HG03432 (cell line): ENCODE data around the gene SPAG6.

ENCODE experiments used
- ATAC-seq: cut with Tn5 transposase; IDR thresholded peaks from one replicate; pipeline ENCODE4 v1.9.1; 2021; ENCODE audit warnings: mild to moderate bottlenecking, moderate library complexity; ENCODE audit not compliant: unreplicated experiment

SPAG6 gene

GRCh38 chr10:22321924-22322640 lies 23.2 kb upstream of the SPAG6 start:
- peak; percentile 7 for ATAC-seq

DNA sequence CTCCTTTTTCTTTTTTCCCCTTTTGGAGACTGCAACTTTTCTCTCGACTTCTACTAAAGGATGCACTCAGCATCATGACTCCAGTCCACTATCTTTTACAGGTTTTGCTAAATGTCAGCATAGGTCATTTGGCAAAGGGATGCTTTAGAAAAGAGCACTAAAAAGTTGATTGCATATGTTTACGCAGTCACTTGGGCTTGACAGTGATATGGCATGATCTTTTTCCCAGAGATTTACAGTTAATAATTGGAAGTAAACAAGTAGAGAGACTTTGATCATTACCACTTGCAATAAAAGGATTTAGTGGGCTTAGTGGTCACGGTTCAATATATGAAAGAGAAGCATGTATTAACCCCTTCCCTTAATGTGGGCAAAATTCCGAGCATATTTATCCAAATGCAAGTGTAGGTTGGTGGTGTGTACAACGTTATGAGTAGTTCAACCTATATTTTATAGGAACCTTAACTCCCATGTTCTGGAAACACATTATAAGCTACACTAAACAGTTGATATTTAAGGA lies 22.6 kb upstream of the SPAG6 start:
- no peak for ATAC-seq

DNA sequence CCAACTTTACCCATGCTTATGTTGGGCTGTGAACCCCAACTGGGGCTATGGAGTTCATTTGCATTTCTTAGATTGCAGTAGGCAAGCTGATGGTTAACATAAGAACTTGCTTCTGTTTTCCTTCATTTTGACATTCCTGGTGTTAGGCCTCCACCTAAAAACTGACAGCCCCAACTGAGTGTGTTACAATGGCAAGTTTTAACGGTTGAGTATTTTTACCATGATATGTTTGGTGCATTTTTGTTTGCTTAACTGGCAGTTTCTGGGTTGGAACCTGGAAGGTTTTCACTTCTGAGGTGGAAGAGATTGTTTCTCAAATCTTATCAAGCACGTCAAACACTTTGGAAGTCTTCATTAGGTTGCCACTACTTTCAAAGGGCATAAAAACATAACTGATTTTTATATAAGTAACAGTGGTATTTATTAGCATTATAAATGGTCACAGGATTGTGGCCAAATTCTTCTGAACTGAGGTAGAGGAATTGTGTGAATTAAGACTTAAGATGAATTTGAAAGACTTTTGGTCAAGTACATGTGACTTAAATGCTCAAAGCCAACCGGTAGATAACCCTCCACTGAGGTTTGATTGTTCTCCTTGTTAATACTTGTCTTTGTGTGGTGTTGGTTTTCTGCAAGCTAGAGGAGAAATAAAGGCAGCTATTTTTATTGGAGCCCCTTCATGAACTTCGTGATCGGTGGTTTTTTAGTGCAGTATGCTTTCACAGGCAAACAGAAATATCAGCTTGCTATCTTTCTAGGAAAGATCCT lies 21.6 kb upstream of the SPAG6 start:
- ATAC-seq, result no peak

GRCh38 chr10:22324413-22324812 lies 20.9 kb upstream of the SPAG6 start:
- no peak for ATAC-seq

- no peak for ATAC-seq
Measured at GRCh38 chr10:22324893-22325271, 20.4 kb upstream of the SPAG6 start.

DNA sequence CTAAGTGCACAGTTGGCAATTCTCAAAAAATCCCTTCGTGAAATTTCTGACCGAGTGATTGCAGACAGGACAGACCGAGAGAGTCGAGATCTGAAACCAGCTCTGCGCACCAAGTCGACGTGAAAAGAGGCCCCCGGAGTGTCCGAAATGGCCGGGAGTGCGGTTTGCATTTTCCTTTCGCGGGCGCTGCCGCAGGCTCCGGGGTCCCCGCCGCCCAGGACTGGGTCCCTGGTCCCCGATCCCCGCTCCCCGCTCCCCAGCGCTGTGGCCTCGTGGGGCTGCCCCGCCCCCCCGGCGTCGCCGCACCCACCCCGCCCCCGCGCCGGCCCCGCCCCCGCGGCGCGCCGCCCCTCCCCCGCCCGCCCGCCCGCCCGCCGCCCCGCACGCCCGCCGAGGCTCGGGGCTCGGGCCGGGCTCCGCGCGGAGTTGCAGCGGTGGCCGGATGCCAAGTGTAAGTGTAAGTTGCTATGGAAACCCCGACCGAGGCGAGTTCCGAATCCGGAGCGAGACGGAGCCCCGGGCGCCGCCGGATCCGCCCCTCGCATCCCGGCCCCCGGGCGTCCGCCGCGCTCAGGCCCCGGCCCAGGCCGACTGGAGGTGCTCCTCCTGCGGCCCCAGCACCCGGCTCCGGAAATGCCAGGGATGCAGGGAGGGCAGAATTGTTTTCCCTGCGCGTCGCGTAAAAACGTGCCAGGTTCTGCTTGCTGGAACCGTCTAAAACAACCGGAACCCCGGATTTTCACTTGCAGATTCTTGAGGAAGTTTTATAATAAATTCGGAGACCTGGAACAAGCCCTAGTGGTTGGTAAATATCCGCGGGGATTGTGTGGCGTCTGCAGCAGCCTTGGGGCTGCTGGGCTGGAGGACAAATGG lies 19.8 kb upstream of the SPAG6 start:
- peak; percentile 56 for ATAC-seq

GRCh38 chr10:22326145-22326702 lies 19.1 kb upstream of the SPAG6 start:
- ATAC-seq, result no peak

DNA sequence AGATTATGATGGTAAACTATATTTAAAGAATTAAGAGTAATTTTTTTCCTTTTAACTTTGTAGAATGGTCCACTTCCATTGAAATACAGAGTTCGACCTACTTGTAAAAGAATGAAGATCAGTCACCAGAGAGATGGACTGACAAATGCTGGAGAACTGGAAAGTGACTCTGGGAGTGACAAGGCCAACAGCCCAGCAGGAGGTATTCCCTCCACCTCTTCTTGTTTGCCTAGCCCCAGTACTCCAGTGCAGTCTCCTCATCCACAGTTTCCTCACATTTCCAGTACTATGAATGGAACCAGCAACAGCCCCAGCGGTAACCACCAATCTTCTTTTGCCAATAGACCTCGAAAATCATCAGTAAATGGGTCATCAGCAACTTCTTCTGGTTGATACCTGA lies 16.1 kb upstream of the SPAG6 start:
- ATAC-seq, result no peak

GRCh38 chr10:22332116-22332692 lies 13.1 kb upstream of the SPAG6 start:
- ATAC-seq, result no peak

DNA sequence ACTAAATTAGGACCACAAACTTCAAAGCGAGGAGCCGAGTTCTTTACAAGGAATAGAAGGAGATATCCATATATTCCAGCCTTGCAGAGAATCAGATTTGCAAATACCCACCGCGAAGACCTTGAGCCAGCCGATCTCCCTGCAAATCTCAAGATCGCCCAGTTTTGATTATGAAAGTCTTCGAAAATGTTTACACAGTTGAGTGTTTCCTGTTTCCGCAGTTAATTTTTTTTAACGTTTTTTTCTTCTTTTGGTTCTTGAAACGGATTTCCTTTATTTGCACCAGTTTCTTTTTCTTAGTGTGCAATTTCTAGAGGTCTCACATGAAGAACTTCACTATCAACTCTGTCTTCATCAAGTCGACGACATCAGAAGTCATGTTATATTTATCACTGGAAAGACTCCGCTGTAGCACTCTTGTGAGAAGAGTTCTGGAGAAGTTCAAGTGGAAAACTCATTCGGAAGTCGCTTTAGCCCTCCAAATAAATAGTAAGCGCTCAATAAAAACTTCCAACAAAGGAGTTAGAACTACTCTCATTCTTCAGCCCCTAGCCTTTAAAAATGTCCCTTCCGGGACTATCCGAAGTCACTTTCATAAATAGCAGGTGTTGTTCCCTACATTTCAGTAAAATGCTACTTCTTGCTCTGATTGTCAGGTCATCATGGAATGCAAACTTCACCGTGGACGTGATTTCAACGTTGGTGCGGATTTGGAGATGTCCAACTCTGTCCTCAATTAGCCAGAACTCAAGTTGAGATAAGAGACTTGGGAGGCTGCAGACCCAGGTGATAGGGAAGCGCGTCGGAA lies 11.9 kb upstream of the SPAG6 start:
- no peak for ATAC-seq

GRCh38 chr10:22333975-22334282 lies 11.4 kb upstream of the SPAG6 start:
- no peak for ATAC-seq

GRCh38 chr10:22334414-22335172 lies 10.7 kb upstream of the SPAG6 start:
- no peak for ATAC-seq

- peak; percentile 45 for ATAC-seq
Measured at GRCh38 chr10:22335173-22335933, 9.9 kb upstream of the SPAG6 start.

DNA sequence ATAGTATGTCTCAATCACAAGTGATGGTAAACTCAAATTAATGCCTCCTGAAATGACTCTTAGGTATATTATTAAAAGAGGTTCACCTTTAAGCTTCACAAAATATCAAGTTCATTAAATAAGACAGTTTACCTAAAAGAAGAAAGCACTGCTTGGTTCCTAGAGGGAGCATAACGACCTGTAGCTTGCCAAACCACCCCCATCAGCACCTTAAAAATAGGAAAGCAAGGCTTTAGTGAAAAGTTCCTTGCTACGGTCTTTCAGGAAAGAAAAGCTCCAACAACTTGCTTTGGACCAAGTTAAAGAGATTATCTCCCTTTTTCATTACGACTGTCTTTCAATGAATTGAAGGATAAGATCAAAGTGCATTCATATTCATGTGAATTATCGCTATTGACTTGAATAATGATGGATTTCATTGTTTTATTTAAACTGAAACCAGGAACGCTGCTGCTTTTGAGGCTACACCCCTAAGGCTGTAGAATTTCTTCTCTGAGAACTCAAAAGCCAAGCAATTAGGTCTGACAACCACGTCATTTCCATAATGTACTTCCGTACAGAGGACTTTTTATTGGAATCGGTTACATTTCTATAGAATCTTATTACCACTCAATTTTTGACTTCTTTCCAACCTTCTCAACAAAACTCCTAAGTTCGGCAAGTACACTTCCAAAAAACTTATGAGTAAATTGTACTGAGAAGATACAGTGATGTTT lies 7.0 kb upstream of the SPAG6 start:
- ATAC-seq, result no peak

DNA sequence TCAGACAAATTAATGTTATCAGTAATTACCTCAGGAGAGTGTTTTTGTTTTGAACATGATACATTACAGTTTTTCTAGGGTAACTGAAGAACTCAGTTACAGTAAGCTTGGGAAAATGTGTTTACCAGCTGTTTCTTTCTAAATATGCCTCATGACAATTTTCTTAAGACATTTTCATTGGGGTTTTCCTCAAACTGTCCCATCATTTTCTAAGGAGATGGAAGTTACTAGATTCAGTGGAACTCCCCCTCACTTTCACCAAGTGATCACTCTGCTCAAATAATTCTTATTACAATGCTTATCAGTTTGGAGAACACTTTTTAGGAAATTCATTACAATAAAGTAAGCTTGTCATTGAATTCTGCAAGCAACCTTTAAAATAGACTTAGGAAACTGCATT lies 6.4 kb upstream of the SPAG6 start:
- no peak for ATAC-seq

DNA sequence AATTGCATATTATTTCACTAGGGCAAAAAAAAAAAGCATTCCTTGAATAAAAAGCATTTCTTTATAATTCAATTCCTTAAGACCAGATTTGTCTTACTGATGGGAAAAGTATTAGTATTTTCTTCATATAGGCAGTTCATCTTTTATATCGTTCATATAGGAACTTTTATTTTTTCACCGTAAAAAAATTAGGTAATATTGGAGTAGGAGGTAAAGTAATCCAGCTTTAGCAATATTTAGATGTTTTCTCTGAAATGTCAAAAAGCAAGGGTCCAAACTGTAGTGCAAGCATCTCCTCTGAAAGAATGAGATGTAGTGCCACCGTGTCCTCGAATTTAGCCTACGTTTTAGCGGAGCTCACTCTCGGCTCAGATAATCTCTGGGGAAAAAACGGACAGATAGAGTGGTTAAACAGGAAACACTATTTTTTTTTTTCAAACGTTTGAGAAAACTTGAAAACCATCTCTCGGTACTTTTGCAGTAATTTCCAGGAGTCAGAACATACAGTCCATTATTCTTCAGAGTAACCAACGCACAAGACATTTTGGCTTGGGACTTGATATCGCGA lies 5.5 kb upstream of the SPAG6 start:
- no peak for ATAC-seq

GRCh38 chr10:22340329-22341189 lies 4.7 kb upstream of the SPAG6 start:
- ATAC-seq, result peak; percentile 51
